ENCODE data around the gene PJA1. TPM values are rescaled to one million over a fixed set of nuclear protein-coding genes. Genes with fewer than 3 reads are reported as not detected.

Gene PJA1
- total RNA-seq, 1 experiment from 2014 or later = 43.1 TPM

GRCh38 chrX:69151866-69152284 is 13.4 kb downstream of the PJA1 start:
- H3K27ac Mint-ChIP-seq = no peak overlapping the region
- H3K4me3 Mint-ChIP-seq = no peak overlapping the region
- ChIA-PET CTCF (interaction anchor here (2.6 kb wide), 1 partner anchor 14 kb away, joined by 6 read pairs; no protein-coding TSS in a partner anchor), POLR2A (no interaction called here)
- H3K9me3 Mint-ChIP-seq = no peaks in the 10 kb centered on the region
- H3K36me3 Mint-ChIP-seq = no peaks in the 10 kb centered on the region
- H3K27me3 Mint-ChIP-seq (ENCODE audit: low read depth) = no peaks in the 10 kb centered on the region
- ATAC-seq = no peak
- no peak for DNase-seq (ENCODE audit: low spot score)
- peaks cover 60% of the 10 kb centered on the region for H3K4me1 Mint-ChIP-seq
- no peak for TF ChIP-seq GABPB1 (CRISPR knock-in tag; IDR thresholded peaks at IDR 0.05)
- TF ChIP-seq ATF1 (CRISPR knock-in tag; IDR thresholded peaks at IDR 0.05) = no peak
- TF ChIP-seq PRRX2 (CRISPR knock-in tag; IDR thresholded peaks at IDR 0.05) = no peak
- no peak for TF ChIP-seq NR2C2 (CRISPR knock-in tag; IDR thresholded peaks at IDR 0.05)
- no peak for TF ChIP-seq ARID4B (CRISPR knock-in tag; IDR thresholded peaks at IDR 0.05; ENCODE audit: borderline replicate concordance)
- no peak for TF ChIP-seq ZMAT4 (CRISPR knock-in tag; IDR thresholded peaks at IDR 0.05)
- TF ChIP-seq GTF2I (CRISPR knock-in tag; conservative IDR thresholded peaks at IDR 0.05) = no peak
- TF ChIP-seq ATF2 (CRISPR knock-in tag; IDR thresholded peaks at IDR 0.05; ENCODE audit: borderline replicate concordance, low read depth) = no peak
- TF ChIP-seq EMX1 (CRISPR knock-in tag; IDR thresholded peaks at IDR 0.05) = no peak
- TF ChIP-seq CREB1 (CRISPR knock-in tag; IDR thresholded peaks at IDR 0.05) = no peak
- no peak for TF ChIP-seq CTCF (IDR thresholded peaks at IDR 0.05)
- TF ChIP-seq E2F4 (CRISPR knock-in tag; IDR thresholded peaks at IDR 0.05; ENCODE audit: borderline replicate concordance, low read depth) = no peak
- TF ChIP-seq RORB (CRISPR knock-in tag; IDR thresholded peaks at IDR 0.05) = no peak
- no peak for TF ChIP-seq CBFB (CRISPR knock-in tag; IDR thresholded peaks at IDR 0.05; ENCODE audit: low read depth)
- TF ChIP-seq USF2 (CRISPR knock-in tag; IDR thresholded peaks at IDR 0.05) = no peak
- TF ChIP-seq CREM (CRISPR knock-in tag; IDR thresholded peaks at IDR 0.05) = no peak

All from WTC11 (cell line).